Prostate gland (tissue), 2 donors: ENCODE results near the gene CD300A.

Experiments
- POLR2A ChIP-seq: fragments of 450-650 bp; IDR thresholded peaks from one replicate; pipeline ENCODE4 v1.6.1; 2016; ENCODE audit warnings: antibody characterized with exemption, mild to moderate bottlenecking
- POLR2AphosphoS5 ChIP-seq: sonication (generic); formaldehyde crosslinking; IDR thresholded peaks from one replicate; pipeline ENCODE4 v1.6.1; 2017; ENCODE audit warnings: antibody characterized with exemption
- TF ChIP-seq, protein P1 (sequence below), 4 experiments: fragments of 200-600 bp in 2 of 4; fragments of 450-650 bp in 2 of 4; sonication (generic) in 2 of 4; IDR thresholded peaks; 1 replicate in 3 of 4; 2 replicates in 1 of 4; pipeline ENCODE4 v1.5.1; 2016 to 2019; ENCODE audit warnings: antibody characterized with exemption in 4 of 4, mild to moderate bottlenecking in 2 of 4, moderate library complexity in 2 of 4

DNA sequence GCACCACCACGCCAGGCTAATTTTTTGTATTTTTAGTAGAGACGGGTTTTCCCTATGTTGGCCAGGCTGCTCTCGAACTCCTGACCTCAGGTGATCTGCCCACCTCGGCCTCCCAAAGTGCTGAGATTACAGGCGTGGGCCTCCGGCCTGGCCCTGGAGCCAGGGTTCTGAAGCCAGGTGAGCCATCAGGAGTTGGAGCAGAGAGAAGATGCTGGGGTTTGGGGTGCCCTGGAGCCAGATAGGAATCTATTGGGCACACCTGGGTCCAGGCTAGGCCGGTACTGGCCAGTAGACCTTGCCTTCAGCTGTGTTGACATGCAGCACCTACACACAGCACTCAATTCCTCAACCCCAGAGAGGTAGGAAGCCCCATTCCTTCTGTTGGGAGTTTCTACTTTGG, 5.4 kb upstream of the CD300A start:
- TF ChIP-seq, protein P1, sequence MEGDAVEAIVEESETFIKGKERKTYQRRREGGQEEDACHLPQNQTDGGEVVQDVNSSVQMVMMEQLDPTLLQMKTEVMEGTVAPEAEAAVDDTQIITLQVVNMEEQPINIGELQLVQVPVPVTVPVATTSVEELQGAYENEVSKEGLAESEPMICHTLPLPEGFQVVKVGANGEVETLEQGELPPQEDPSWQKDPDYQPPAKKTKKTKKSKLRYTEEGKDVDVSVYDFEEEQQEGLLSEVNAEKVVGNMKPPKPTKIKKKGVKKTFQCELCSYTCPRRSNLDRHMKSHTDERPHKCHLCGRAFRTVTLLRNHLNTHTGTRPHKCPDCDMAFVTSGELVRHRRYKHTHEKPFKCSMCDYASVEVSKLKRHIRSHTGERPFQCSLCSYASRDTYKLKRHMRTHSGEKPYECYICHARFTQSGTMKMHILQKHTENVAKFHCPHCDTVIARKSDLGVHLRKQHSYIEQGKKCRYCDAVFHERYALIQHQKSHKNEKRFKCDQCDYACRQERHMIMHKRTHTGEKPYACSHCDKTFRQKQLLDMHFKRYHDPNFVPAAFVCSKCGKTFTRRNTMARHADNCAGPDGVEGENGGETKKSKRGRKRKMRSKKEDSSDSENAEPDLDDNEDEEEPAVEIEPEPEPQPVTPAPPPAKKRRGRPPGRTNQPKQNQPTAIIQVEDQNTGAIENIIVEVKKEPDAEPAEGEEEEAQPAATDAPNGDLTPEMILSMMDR (IDR thresholded peaks at IDR 0.05), result no peak
- TF ChIP-seq POLR2A (no peak), POLR2AphosphoS5 (no peak)
